ENCODE data around the gene PANK4.

DNA sequence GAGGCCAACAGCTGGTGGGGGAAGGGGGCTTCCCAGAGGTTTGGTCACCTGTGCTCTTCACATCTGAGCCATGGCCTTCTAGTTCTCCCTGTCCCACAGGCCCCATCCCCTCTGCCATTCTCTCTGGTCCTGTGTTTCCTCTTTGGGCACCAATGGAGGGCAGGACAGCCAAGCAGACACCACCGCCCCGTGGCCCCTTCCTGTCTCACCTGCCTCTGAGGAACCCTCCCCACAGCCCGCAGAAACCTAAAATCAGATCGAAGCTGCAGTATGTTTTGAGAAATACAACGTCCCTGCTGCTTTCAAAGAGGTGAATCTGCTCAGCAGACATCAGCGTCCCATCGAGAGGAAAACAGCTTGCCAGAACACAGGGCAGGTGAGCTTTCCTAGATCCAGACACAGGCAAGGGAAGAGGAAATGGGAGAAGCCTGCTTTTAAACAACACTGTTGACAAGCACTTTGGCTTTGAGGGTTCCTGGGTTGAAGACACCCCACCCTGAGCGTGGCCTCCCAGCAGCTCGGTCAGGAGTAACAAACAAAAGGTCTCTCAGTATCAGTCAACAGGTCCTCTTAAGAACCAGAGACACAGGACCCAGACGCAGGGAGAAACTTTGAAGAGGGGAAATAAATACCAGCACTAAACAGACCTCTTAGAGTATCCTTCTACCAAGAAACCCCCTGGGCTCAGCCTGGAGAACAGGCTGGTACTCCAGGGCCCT is 2.3 kb downstream of the PANK4 start:
- no peak for TF ChIP-seq POLR2AphosphoS5 (IDR thresholded peaks at IDR 0.05)
- no peak for TF ChIP-seq CTCF (IDR thresholded peaks at IDR 0.05)
- TF ChIP-seq EP300 (IDR thresholded peaks at IDR 0.05): no peak
- no peak for TF ChIP-seq POLR2A (IDR thresholded peaks at IDR 0.05; ENCODE audit: low read depth)

All from esophagus muscularis mucosa (tissue), 4 donors.